Caco-2 (cell line): Measurements from ENCODE around the gene DIAPH3. TPM values are rescaled to one million over a fixed set of nuclear protein-coding genes. Genes with fewer than 3 reads are reported as not detected.

Experiments used
- BruUV-seq: library from RNA; stranded (reverse); fragments of 400-500 nt; replicated peaks from 2 replicates; lab custom pipeline; 2021; lab: Mats Ljungman, UMichigan
- CTCF ChIA-PET: fragments of 300-600 bp; sonication (Branson Sonifier 250); formaldehyde crosslinking; loops from one replicate; lab custom pipeline; 2022; ENCODE audit warnings: antibody characterized with exemption; lab: Charles Lee
- POLR2A ChIA-PET: fragments of 300-600 bp; sonication (Branson Sonifier 250); formaldehyde crosslinking; loops from one replicate; lab custom pipeline; 2022; ENCODE audit warnings: antibody characterized with exemption; lab: Charles Lee
- DNase-seq, 2 experiments: peaks; one replicate each; pipeline versions ENCODE4 v3.0.0 to v3.0.0-alpha.2; 2020 to 2022
- H3K27me3 ChIP-seq: replicated peaks from 2 replicates; pipeline ENCODE4 v1.6.0; 2011; ENCODE audit warnings: low read length; ENCODE audit not compliant: control insufficient read depth, insufficient read depth
- H3K36me3 ChIP-seq: 2 replicates; pipeline ENCODE4 v1.5.1; 2011; ENCODE audit warnings: low read length; ENCODE audit not compliant: control insufficient read depth, insufficient read depth
- H3K4me1 ChIP-seq: fragments of 250-450 bp; sonication (Bioruptor Pico); 2 replicates; pipeline ENCODE4 v1.5.1; 2020; ENCODE audit warnings: mild to moderate bottlenecking
- H3K4me3 ChIP-seq: 2 replicates; pipeline ENCODE4 v1.5.1; 2011; ENCODE audit warnings: low read depth, mild to moderate bottlenecking, control low read depth, low read length
- H3K9me3 ChIP-seq: fragments of 250-450 bp; sonication (Bioruptor Pico); 2 replicates; pipeline ENCODE4 v1.5.1; 2020; ENCODE audit warnings: mild to moderate bottlenecking, moderate library complexity
- H3K27ac Mint-ChIP-seq: one replicate; pipeline ENCODE4 v1.8.0; 2022; ENCODE audit warnings: mixed read lengths; ENCODE audit not compliant: unreplicated experiment
- H3K27me3 Mint-ChIP-seq: one replicate; pipeline ENCODE4 v1.8.0; 2022; ENCODE audit warnings: mixed read lengths; ENCODE audit not compliant: insufficient read depth, unreplicated experiment
- H3K36me3 Mint-ChIP-seq: one replicate; pipeline ENCODE4 v1.8.0; 2022; ENCODE audit warnings: mild to moderate bottlenecking, mixed read lengths; ENCODE audit not compliant: insufficient read depth, unreplicated experiment
- H3K4me1 Mint-ChIP-seq: one replicate; pipeline ENCODE4 v1.8.0; 2022; ENCODE audit warnings: low read depth, mixed read lengths; ENCODE audit not compliant: unreplicated experiment
- H3K4me3 Mint-ChIP-seq: one replicate; pipeline ENCODE4 v1.8.0; 2022; ENCODE audit warnings: mild to moderate bottlenecking, moderate library complexity, mixed read lengths; ENCODE audit not compliant: unreplicated experiment
- H3K9me3 Mint-ChIP-seq: one replicate; pipeline ENCODE4 v1.8.0; 2022; ENCODE audit warnings: mixed read lengths; ENCODE audit not compliant: unreplicated experiment
- intact Hi-C: fragments of 100-400 bp; cut with micrococcal nuclease; formaldehyde crosslinking; loops from one replicate; pipeline ENCODE4 v1.10.0; 2022; ENCODE audit not compliant: unreplicated experiment
- total RNA-seq: library from RNA; stranded (reverse); gene quantifications from 2 replicates; pipeline ENCODE4 v1.2.3, GENCODE V29; 2022
- TF ChIP-seq, protein P1 (sequence below), 2 experiments: fragments of 200-600 bp in 1 of 2; IDR thresholded peaks; 1 replicate in 1 of 2; 2 replicates in 1 of 2; pipeline versions ENCODE4 v1.5.1 to v1.8.0; 2011 to 2022; ENCODE audit warnings: antibody characterized with exemption in 1 of 2, control low read depth in 1 of 2, inconsistent platforms in 1 of 2, low read depth in 1 of 2, low read length in 1 of 2, mild to moderate bottlenecking in 1 of 2, moderate library complexity in 1 of 2; ENCODE audit not compliant: insufficient read depth in 1 of 2, severe bottlenecking in 1 of 2, unreplicated experiment in 1 of 2

DIAPH3 gene
- total RNA-seq, 1 experiment from 2014 or later, result 60.6 TPM

DNA sequence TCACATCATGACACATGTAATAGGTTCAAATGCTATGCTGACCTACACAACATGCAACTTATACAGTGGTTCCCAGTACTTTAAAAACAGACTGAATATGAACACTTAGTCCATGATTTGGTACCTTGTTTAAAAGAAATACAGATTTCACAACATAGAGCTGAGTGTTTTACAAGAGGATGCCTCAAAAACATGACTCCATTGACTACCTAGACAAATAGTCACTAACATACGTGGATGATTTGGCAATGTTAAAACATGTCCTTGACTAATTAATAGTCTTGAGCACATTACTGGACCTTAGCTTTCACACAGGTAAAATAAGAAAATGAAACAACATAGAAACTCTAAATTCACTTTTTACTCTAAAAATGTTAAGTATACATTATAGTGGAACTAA, 300.1 kb downstream of the DIAPH3 start:
- TF ChIP-seq, protein P1, sequence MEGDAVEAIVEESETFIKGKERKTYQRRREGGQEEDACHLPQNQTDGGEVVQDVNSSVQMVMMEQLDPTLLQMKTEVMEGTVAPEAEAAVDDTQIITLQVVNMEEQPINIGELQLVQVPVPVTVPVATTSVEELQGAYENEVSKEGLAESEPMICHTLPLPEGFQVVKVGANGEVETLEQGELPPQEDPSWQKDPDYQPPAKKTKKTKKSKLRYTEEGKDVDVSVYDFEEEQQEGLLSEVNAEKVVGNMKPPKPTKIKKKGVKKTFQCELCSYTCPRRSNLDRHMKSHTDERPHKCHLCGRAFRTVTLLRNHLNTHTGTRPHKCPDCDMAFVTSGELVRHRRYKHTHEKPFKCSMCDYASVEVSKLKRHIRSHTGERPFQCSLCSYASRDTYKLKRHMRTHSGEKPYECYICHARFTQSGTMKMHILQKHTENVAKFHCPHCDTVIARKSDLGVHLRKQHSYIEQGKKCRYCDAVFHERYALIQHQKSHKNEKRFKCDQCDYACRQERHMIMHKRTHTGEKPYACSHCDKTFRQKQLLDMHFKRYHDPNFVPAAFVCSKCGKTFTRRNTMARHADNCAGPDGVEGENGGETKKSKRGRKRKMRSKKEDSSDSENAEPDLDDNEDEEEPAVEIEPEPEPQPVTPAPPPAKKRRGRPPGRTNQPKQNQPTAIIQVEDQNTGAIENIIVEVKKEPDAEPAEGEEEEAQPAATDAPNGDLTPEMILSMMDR (IDR thresholded peaks at IDR 0.05; ENCODE audit: insufficient read depth in 1 of 2, low read depth in 1 of 2, low read length in 1 of 2, severe bottlenecking in 1 of 2, unreplicated experiment in 1 of 2), result no peak
- BruUV-seq, result no TSS peak
- Mint-ChIP-seq H3K27ac (no peak overlapping the region), H3K27me3 (no peaks in the 10 kb centered on the region), H3K36me3 (peaks cover 6% of the 10 kb centered on the region), H3K9me3 (no peaks in the 10 kb centered on the region), H3K4me1 (no peaks in the 10 kb centered on the region), H3K4me3 (no peak overlapping the region)
- DNase-seq, result no peak
- Histone ChIP-seq H3K4me1 (no peaks in the 10 kb centered on the region), H3K4me3 (no peak overlapping the region), H3K9me3 (no peaks in the 10 kb centered on the region), H3K27me3 (no peaks in the 10 kb centered on the region), H3K36me3 (no peaks in the 10 kb centered on the region)
- ChIA-PET CTCF (no interaction called here), POLR2A (no interaction called here)
- intact Hi-C loops, result no loop called here

DNA sequence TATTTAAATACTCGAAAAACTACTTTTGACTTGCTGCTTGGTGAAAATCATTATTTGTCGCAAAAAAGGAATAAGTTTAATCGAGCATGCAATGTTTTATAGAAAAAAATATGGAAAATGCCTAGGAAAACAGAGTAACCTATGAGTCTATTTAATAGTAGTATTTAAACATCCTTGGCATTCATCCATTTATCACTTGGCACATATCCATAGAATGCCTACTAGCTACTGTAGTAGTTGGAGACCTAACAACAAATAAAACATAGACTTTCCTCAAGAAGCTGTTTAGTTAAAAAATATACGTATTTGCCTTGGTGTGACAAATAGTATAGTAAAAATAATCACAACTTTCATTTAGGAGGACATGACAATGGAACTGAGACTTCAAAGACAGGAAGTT, 302.1 kb downstream of the DIAPH3 start:
- POLR2A ChIA-PET, result no interaction called here
- H3K9me3 ChIP-seq, result no peaks in the 10 kb centered on the region
- H3K27me3 Mint-ChIP-seq, result no peaks in the 10 kb centered on the region
- BruUV-seq, result no TSS peak
- H3K4me3 ChIP-seq, result no peak overlapping the region
- DNase-seq, result no peak
- no peak overlapping the region for H3K27ac Mint-ChIP-seq
- no peaks in the 10 kb centered on the region for H3K27me3 ChIP-seq
- H3K4me1 ChIP-seq, result no peaks in the 10 kb centered on the region
- H3K4me1 Mint-ChIP-seq, result no peaks in the 10 kb centered on the region
- no peaks in the 10 kb centered on the region for H3K9me3 Mint-ChIP-seq
- H3K36me3 ChIP-seq, result no peaks in the 10 kb centered on the region
- TF ChIP-seq, protein P1 (IDR thresholded peaks at IDR 0.05; ENCODE audit: insufficient read depth in 1 of 2, low read depth in 1 of 2, low read length in 1 of 2, severe bottlenecking in 1 of 2, unreplicated experiment in 1 of 2), result no peak
- CTCF ChIA-PET, result no interaction called here
- H3K4me3 Mint-ChIP-seq, result no peak overlapping the region
- peaks cover 13% of the 10 kb centered on the region for H3K36me3 Mint-ChIP-seq
- intact Hi-C loops, result no loop called here

DNA sequence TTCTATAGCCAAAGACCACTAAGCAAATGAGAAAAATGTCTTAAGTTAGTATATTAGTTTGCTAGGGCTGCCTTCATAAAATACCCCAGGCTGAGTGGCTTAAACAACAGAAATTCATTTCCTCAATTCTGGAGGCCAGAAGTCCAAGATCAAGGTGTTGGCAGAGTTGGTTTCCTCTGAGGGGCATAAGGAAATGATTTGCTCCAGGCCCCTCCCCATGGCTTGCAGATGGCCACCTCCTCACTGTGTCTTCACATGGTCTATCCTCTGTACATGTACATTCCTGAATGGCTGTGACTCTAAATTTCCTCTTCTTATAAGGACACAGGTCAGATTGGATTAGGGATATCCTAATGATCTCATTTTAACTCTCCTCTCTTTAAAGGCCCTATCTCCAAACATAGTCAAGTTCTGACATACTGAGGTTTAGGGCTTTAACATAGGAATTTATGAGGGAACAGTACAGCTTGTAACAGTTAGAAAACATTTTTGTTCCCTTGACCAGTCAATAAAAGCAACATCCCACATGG, 307.4 kb downstream of the DIAPH3 start:
- TF ChIP-seq, protein P1 (IDR thresholded peaks at IDR 0.05; ENCODE audit: insufficient read depth in 1 of 2, low read depth in 1 of 2, low read length in 1 of 2, severe bottlenecking in 1 of 2, unreplicated experiment in 1 of 2), result no peak

More for the DNA sequence above, 307.4 kb downstream of the DIAPH3 start:
- H3K27ac Mint-ChIP-seq, result no peak overlapping the region
- no peaks in the 10 kb centered on the region for H3K27me3 Mint-ChIP-seq
- H3K36me3 ChIP-seq, result no peaks in the 10 kb centered on the region
- BruUV-seq, result no TSS peak
- no peak for DNase-seq
- ChIA-PET CTCF (interaction anchor here (0.6 kb wide), 1 partner anchor 176 kb away, joined by 3 read pairs; no protein-coding TSS in a partner anchor), POLR2A (no interaction called here)
- H3K9me3 Mint-ChIP-seq, result peaks cover 7% of the 10 kb centered on the region
- H3K4me3 ChIP-seq, result no peak overlapping the region
- H3K4me1 ChIP-seq, result no peaks in the 10 kb centered on the region
- intact Hi-C loops, result no loop called here
- H3K36me3 Mint-ChIP-seq, result peaks cover 34% of the 10 kb centered on the region
- H3K27me3 ChIP-seq, result no peaks in the 10 kb centered on the region
- no peaks in the 10 kb centered on the region for H3K4me1 Mint-ChIP-seq
- no peaks in the 10 kb centered on the region for H3K9me3 ChIP-seq
- H3K4me3 Mint-ChIP-seq, result no peak overlapping the region
